PC-3 (cell line): ENCODE data around the gene UTP20.

Experiments
- CTCF ChIP-seq: fragments of 300-600 bp; sonication (generic); conservative IDR thresholded peaks from 2 replicates; pipeline ENCODE4 v1.5.1; 2017; ENCODE audit warnings: antibody characterized with exemption, low read depth, mild to moderate bottlenecking, low read length
- EZH2phosphoT487 ChIP-seq: fragments of 300-600 bp; sonication (generic); IDR thresholded peaks from 2 replicates; pipeline ENCODE4 v1.6.1; 2018; ENCODE audit warnings: mild to moderate bottlenecking, antibody characterized with exemption, low read length, borderline replicate concordance

DNA sequence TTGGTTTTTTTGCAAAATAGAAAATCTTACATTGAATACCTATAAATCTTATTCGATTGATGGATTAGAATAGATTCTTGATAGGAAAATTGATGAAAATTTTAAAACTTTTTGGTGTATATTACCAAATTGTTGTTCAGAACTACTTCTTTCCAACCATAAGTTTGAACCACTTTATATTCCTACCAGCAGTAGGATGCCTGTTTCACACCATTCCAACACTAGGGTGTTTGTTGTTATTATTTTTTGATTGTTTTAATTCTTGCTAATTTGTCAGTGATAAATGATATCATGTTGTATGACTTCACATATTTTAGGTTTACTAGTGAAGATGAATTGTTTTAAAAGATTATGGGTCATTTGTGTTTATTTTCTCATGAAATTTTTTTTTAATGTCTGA is 43.4 kb downstream of the UTP20 start:
- TF ChIP-seq CTCF: no peak
- no peak for TF ChIP-seq EZH2phosphoT487
